H1 (cell line): ENCODE results near the gene DUSP3. TPM values are rescaled to one million over a fixed set of nuclear protein-coding genes. Genes with fewer than 3 reads are reported as not detected.

ENCODE experiments used
- ASH2L ChIP-seq: fragments of 200-600, 300-600 bp; sonication (generic); IDR thresholded peaks from one replicate; pipeline ENCODE4 v1.7.1; 2017; ENCODE audit warnings: low read length
- ATF2 ChIP-seq: IDR thresholded peaks from 2 replicates; pipeline ENCODE4 v1.6.1; 2012; ENCODE audit warnings: low read length, inconsistent platforms
- BCL11A ChIP-seq, 2 experiments: IDR thresholded peaks; one replicate each; pipeline ENCODE4 v1.6.1; 2011; ENCODE audit warnings: low read depth in 2 of 2, low read length in 2 of 2, mild to moderate bottlenecking in 2 of 2
- CBX5 ChIP-seq: fragments of 300-800, 300-1000 bp; sonication (generic); IDR thresholded peaks from 2 replicates; pipeline ENCODE4 v1.7.1; 2016; ENCODE audit warnings: antibody characterized with exemption, low read length, low read depth
- CHD1 ChIP-seq: IDR thresholded peaks from 2 replicates; pipeline ENCODE4 v1.6.1; 2012; ENCODE audit warnings: low read depth, low read length, improper control_type of control experiment
- CHD2 ChIP-seq: IDR thresholded peaks from 2 replicates; pipeline ENCODE4 v1.6.1; 2012; ENCODE audit warnings: low read length, improper control_type of control experiment
- GTF2F1 ChIP-seq: IDR thresholded peaks from 2 replicates; pipeline ENCODE4 v1.6.1; 2012; ENCODE audit warnings: low read depth, low read length, improper control_type of control experiment, borderline replicate concordance
- KDM1A ChIP-seq: fragments of 200-600, 300-600 bp; sonication (generic); IDR thresholded peaks from 2 replicates; pipeline ENCODE4 v1.7.1; 2016; ENCODE audit warnings: mild to moderate bottlenecking, low read length, borderline replicate concordance
- KDM4A ChIP-seq: IDR thresholded peaks from one replicate; pipeline ENCODE4 v1.7.1; 2012; ENCODE audit warnings: low read depth, mild to moderate bottlenecking, moderate library complexity, low read length, inconsistent platforms; ENCODE audit not compliant: severe bottlenecking
- MAFK ChIP-seq: IDR thresholded peaks from 2 replicates; pipeline ENCODE4 v1.6.1; 2012; ENCODE audit warnings: low read depth, mild to moderate bottlenecking, improper control_type of control experiment, low read length
- MAX ChIP-seq: IDR thresholded peaks from 2 replicates; pipeline ENCODE4 v1.6.1; 2012; ENCODE audit warnings: inconsistent platforms
- NANOG ChIP-seq: IDR thresholded peaks from 2 replicates; pipeline ENCODE4 v1.6.1; 2011; ENCODE audit warnings: low read length, low read depth, mild to moderate bottlenecking, inconsistent platforms; ENCODE audit not compliant: insufficient read depth, poor library complexity, severe bottlenecking
- POU5F1 ChIP-seq: IDR thresholded peaks from 2 replicates; pipeline ENCODE4 v1.6.1; 2011; ENCODE audit warnings: low read depth, mild to moderate bottlenecking, low read length, moderate library complexity
- RFX5 ChIP-seq: IDR thresholded peaks from 2 replicates; pipeline ENCODE4 v1.6.1; 2011; ENCODE audit warnings: low read depth, low read length, improper control_type of control experiment, borderline replicate concordance
- RXRA ChIP-seq: IDR thresholded peaks from 2 replicates; pipeline ENCODE4 v1.6.1; 2011; ENCODE audit warnings: low read depth, mild to moderate bottlenecking, low read length, moderate library complexity; ENCODE audit not compliant: insufficient read depth
- SAP30 ChIP-seq: fragments of 300-600 bp; sonication (generic); IDR thresholded peaks from 2 replicates; pipeline ENCODE4 v1.7.1; 2012; ENCODE audit warnings: low read length, moderate library complexity, mild to moderate bottlenecking, inconsistent platforms; ENCODE audit not compliant: insufficient read depth, insufficient replicate concordance
- SIRT6 ChIP-seq: IDR thresholded peaks from one replicate; pipeline ENCODE4 v1.7.1; 2012; ENCODE audit warnings: low read length, inconsistent platforms
- SIX5 ChIP-seq: IDR thresholded peaks from 2 replicates; pipeline ENCODE4 v1.6.1; 2011; ENCODE audit warnings: mild to moderate bottlenecking, low read depth, low read length
- SP2 ChIP-seq: IDR thresholded peaks from 2 replicates; pipeline ENCODE4 v1.6.1; 2012; ENCODE audit warnings: mild to moderate bottlenecking, low read length, inconsistent platforms
- TCF12 ChIP-seq: IDR thresholded peaks from 2 replicates; pipeline ENCODE4 v1.6.1; 2011; ENCODE audit warnings: low read depth, mild to moderate bottlenecking, low read length
- ZNF274 ChIP-seq: IDR thresholded peaks from 2 replicates; pipeline ENCODE4 v1.7.0; 2012; ENCODE audit warnings: low read length, borderline replicate concordance; ENCODE audit errors: extremely low read depth
- polyA plus RNA-seq, 7 experiments: library from polyadenylated mRNA; depleted of rRNA in 3 of 7; stranded (reverse) in 5 of 7; unstranded in 2 of 7; fragments of >200 nt in 5 of 7; fragments of 200-250 nt in 2 of 7; gene quantifications; 1 replicate in 5 of 7; 2 replicates in 1 of 7; 4 replicates in 1 of 7; pipeline versions ENCODE4 v1.2.1 to v1.2.3, GENCODE V29; 2011 to 2013; ENCODE audit warnings: missing spikeins in 2 of 7, mixed read lengths in 2 of 7
- total RNA-seq: library from RNA; stranded (reverse); fragmentation: NEBNext Ultra II Directional; extraction: Animal tissue kit (Norgen Biotek cat#: 25700); gene quantifications from 2 replicates; pipeline ENCODE4 v1.2.1, GENCODE V29; 2021

Gene DUSP3
- total and polyA plus RNA-seq, 2 of the 8 experiments (the other 6 are each of a cell fraction or from before 2014, with no cell fraction given): 15.1 to 21.2 TPM

- TF ChIP-seq BCL11A (IDR thresholded peaks at IDR 0.05; ENCODE audit: low read depth in 2 of 2, low read length in 2 of 2) (no peak), CHD2 (peak; percentile 71; the same call in 1 of the 2 replicates), POU5F1 (no peak), NANOG (no peak), SAP30 (no peak), MAFK (no peak), KDM4A (peak; percentile 38), KDM1A (no peak), CHD1 (no peak), SIX5 (no peak), TCF12 (no peak), MAX (no peak; the same call in 1 of the 2 replicates), ASH2L (peak; percentile 36), SP2 (no peak), ZNF274 (no peak), RXRA (no peak), SIRT6 (no peak), RFX5 (peak; percentile 68), CBX5 (no peak), ATF2 (peak; percentile 94), GTF2F1 (no peak)
Measured at GRCh38 chr17:43778337-43779144, at the start of gene DUSP3 (continued).
